ENCODE measurements around the gene ENTR1.

Gene ENTR1

GRCh38 chr9:136361754-136362449 lies 48.5 kb downstream of the ENTR1 start:
- DNase-seq (ENCODE audit: low spot score) = no peak

GRCh38 chr9:136361047-136361753 lies 49.2 kb downstream of the ENTR1 start:
- DNase-seq (ENCODE audit: low spot score) = no peak

GRCh38 chr9:136359774-136360718 lies 50.4 kb downstream of the ENTR1 start:
- no peak for DNase-seq (ENCODE audit: low spot score)

GRCh38 chr9:136358888-136359287 lies 51.5 kb downstream of the ENTR1 start:
- no peak for DNase-seq (ENCODE audit: low spot score)

- DNase-seq (ENCODE audit: low spot score) = no peak
Observed at GRCh38 chr9:136358016-136358415, 52.4 kb downstream of the ENTR1 start.

GRCh38 chr9:136357202-136357725 lies 53.1 kb downstream of the ENTR1 start:
- no peak for DNase-seq (ENCODE audit: low spot score)

GRCh38 chr9:136355616-136356557 lies 54.5 kb downstream of the ENTR1 start:
- no peak for DNase-seq (ENCODE audit: low spot score)

- DNase-seq (ENCODE audit: low spot score) = no peak
Observed at GRCh38 chr9:136354592-136355085, 55.8 kb downstream of the ENTR1 start.

- DNase-seq (ENCODE audit: low spot score) = no peak
Observed at GRCh38 chr9:136353757-136354488, 56.5 kb downstream of the ENTR1 start.

GRCh38 chr9:136353088-136353487 lies 57.3 kb downstream of the ENTR1 start:
- DNase-seq (ENCODE audit: low spot score) = no peak

- no peak for DNase-seq (ENCODE audit: low spot score)
Observed at GRCh38 chr9:136352682-136353081, 57.7 kb downstream of the ENTR1 start.
